Right lobe of liver (tissue), 4 donors: ENCODE results near the gene GNGT1.

Experiments used
- POLR2A ChIP-seq: fragments of 450-650 bp; IDR thresholded peaks from one replicate; pipeline ENCODE4 v1.6.1; 2017; ENCODE audit warnings: antibody characterized with exemption, mild to moderate bottlenecking
- TF ChIP-seq, protein P1 (sequence below), 4 donors: fragments of 200-600 bp in 3 of 4; fragments of 450-650 bp in 1 of 4; IDR thresholded peaks; one replicate each; pipeline versions ENCODE4 v1.5.1 to v1.8.0; 2016 to 2022; ENCODE audit warnings: antibody characterized with exemption in 4 of 4, mild to moderate bottlenecking in 2 of 4
- donor health status: DM: no; HTN: no; CAD: no.
- donor health status: DM: no; HTN: no; CAD: no.
- donor health status: DM: no; HTN: yes; CAD: no.

DNA sequence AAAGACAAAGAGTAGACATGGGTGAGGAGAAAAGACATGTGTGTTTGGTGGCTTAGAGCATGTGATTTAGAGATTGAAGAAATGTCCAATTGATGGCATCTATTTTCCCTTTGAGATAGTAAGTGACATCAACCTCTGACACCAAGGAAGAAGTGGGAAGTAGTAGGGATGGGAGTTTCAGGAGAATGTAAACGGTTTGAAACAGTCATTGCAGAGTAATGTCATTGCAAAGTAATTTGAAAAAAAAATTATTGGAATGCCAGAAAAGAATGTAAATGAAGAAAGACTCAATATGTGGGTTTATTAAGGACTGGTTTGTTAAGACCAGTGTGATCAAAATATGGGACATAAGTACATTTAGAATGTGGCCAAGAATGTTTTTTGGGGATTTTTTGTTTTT lies 41.7 kb downstream of the GNGT1 start:
- TF ChIP-seq, protein P1, sequence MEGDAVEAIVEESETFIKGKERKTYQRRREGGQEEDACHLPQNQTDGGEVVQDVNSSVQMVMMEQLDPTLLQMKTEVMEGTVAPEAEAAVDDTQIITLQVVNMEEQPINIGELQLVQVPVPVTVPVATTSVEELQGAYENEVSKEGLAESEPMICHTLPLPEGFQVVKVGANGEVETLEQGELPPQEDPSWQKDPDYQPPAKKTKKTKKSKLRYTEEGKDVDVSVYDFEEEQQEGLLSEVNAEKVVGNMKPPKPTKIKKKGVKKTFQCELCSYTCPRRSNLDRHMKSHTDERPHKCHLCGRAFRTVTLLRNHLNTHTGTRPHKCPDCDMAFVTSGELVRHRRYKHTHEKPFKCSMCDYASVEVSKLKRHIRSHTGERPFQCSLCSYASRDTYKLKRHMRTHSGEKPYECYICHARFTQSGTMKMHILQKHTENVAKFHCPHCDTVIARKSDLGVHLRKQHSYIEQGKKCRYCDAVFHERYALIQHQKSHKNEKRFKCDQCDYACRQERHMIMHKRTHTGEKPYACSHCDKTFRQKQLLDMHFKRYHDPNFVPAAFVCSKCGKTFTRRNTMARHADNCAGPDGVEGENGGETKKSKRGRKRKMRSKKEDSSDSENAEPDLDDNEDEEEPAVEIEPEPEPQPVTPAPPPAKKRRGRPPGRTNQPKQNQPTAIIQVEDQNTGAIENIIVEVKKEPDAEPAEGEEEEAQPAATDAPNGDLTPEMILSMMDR (IDR thresholded peaks at IDR 0.05): no peak
- TF ChIP-seq POLR2A: no peak
